SU-DHL-6 (cell line): ENCODE data around the gene HS3ST4.

Source experiments
- H2AFZ ChIP-seq: fragments of 200-600 bp; sonication (generic); 2 replicates; pipeline ENCODE4 v1.6.1; 2014; ENCODE audit warnings: low read depth, mild to moderate bottlenecking, moderate library complexity, mixed read lengths, antibody characterized with exemption, low read length; ENCODE audit not compliant: severe bottlenecking
- H3F3A ChIP-seq: fragments of 200-600 bp; shearing (Covaris generic); 2 replicates; pipeline ENCODE4 v1.6.0; 2016; ENCODE audit warnings: antibody characterized with exemption, mild to moderate bottlenecking; ENCODE audit not compliant: insufficient read depth
- H3K27ac ChIP-seq: fragments of 200-600 bp; sonication (generic); 2 replicates; pipeline ENCODE4 v1.5.1; 2016; ENCODE audit warnings: low read depth, mild to moderate bottlenecking, low read length, moderate library complexity, mixed read lengths
- H3K27me3 ChIP-seq: fragments of 200-600 bp; sonication (generic), shearing (Covaris generic); 2 replicates; pipeline ENCODE4 v1.6.0; 2014; ENCODE audit warnings: mild to moderate bottlenecking, low read length
- H3K36me3 ChIP-seq: fragments of 200-600 bp; sonication (generic); 2 replicates; pipeline ENCODE4 v1.6.1; 2014; ENCODE audit warnings: mild to moderate bottlenecking, low read length, mixed read lengths
- H3K4me2 ChIP-seq: fragments of 300-600, 200-600 bp; shearing (Covaris generic), sonication (generic); 2 replicates; pipeline ENCODE4 v1.6.0; 2014; ENCODE audit warnings: low read length, low read depth, mild to moderate bottlenecking; ENCODE audit not compliant: poor library complexity, severe bottlenecking
- H3K4me3 ChIP-seq: fragments of 200-600 bp; sonication (generic); 2 replicates; pipeline ENCODE4 v1.5.1; 2014; ENCODE audit warnings: antibody characterized with exemption, low read length, mild to moderate bottlenecking, mixed read lengths; ENCODE audit not compliant: insufficient read depth, poor library complexity, severe bottlenecking
- H3K79me2 ChIP-seq: fragments of 200-600 bp; sonication (generic); 2 replicates; pipeline ENCODE4 v1.6.1; 2014; ENCODE audit warnings: mild to moderate bottlenecking, low read length, moderate library complexity; ENCODE audit not compliant: insufficient read depth
- H3K9ac ChIP-seq: fragments of 200-600 bp; sonication (generic); 2 replicates; pipeline ENCODE4 v1.7.0; 2014; ENCODE audit warnings: mild to moderate bottlenecking, low read length
- H3K9me2 ChIP-seq: fragments of 200-600 bp; sonication (generic); replicated peaks from 2 replicates; pipeline ENCODE4 v1.6.1; 2014; ENCODE audit warnings: low read length; ENCODE audit not compliant: insufficient read depth
- H3K9me3 ChIP-seq: fragments of 200-600 bp; sonication (generic); 2 replicates; pipeline ENCODE4 v1.6.1; 2014; ENCODE audit warnings: low read length, mixed read lengths; ENCODE audit not compliant: insufficient read depth
- H4K20me1 ChIP-seq: fragments of 200-600 bp; sonication (generic); 2 replicates; pipeline ENCODE4 v1.6.1; 2014; ENCODE audit warnings: low read depth, mild to moderate bottlenecking, antibody characterized with exemption, low read length, moderate library complexity, mixed read lengths
- CTCF ChIP-seq: fragments of 200-600 bp; sonication (generic); IDR thresholded peaks from one replicate; pipeline ENCODE4 v1.5.1; 2017; ENCODE audit warnings: antibody characterized with exemption, mild to moderate bottlenecking, low read length, moderate library complexity; ENCODE audit not compliant: insufficient read depth, poor library complexity, severe bottlenecking
- EZH2phosphoT487 ChIP-seq: fragments of 200-600 bp; sonication (generic), shearing (Covaris generic); conservative IDR thresholded peaks from 2 replicates; pipeline ENCODE4 v1.6.1; 2018; ENCODE audit warnings: mild to moderate bottlenecking, antibody characterized with exemption, low read length, moderate library complexity, mixed read lengths

Gene HS3ST4

DNA sequence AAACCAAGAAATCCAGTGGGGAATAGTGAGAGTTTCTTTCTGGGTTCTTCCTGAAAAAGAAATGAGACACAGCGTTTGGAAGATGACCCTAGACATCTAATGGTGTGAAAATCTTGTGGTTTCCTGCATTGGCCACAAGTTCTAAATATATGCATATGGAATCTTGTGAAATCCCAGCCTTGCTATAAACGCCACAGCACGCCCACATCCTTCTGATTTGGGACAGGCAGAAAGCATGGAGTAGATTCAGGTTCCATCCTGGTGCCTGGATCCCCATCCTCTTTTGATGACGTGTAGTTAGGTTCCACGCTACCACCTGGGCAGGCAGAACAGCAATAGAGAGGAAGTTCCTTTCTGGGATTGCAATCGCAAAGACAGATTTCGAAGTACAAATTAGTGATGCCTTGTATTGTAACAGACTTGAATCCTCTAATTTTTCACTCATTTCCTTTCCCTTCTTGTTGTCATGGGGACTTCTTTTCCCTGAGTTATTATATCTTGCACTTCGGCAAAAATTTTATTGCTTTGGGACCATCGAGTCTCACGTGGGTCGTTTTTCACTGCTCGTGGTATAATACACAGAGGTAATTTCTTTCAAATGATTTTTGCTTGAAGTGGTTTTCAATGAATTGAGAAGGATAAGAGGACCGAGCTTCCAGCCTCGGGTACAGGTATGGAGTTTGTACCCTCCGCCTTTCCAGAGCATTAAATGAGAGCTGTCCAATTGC, 37.6 kb downstream of the HS3ST4 start:
- no peaks in the 10 kb centered on the region for H3K36me3 ChIP-seq
- H3F3A ChIP-seq = no peaks in the 10 kb centered on the region
- H3K9me2 ChIP-seq = no peaks in the 10 kb centered on the region
- no peak overlapping the region for H3K9ac ChIP-seq
- H3K27me3 ChIP-seq = no peaks in the 10 kb centered on the region
- TF ChIP-seq CTCF (no peak), EZH2phosphoT487 (no peak)
- H3K4me2 ChIP-seq = no peak overlapping the region
- H3K27ac ChIP-seq = no peak overlapping the region
- H4K20me1 ChIP-seq = no peaks in the 10 kb centered on the region
- no peak overlapping the region for H3K4me3 ChIP-seq
- H2AFZ ChIP-seq = no peak overlapping the region
- H3K9me3 ChIP-seq = no peaks in the 10 kb centered on the region
- H3K79me2 ChIP-seq = no peaks in the 10 kb centered on the region

- H3K9ac ChIP-seq = no peak overlapping the region
- no peaks in the 10 kb centered on the region for H3K9me3 ChIP-seq
- H3K27ac ChIP-seq = no peak overlapping the region
- no peaks in the 10 kb centered on the region for H3F3A ChIP-seq
- H3K79me2 ChIP-seq = no peaks in the 10 kb centered on the region
- H3K9me2 ChIP-seq = no peaks in the 10 kb centered on the region
- no peak overlapping the region for H3K4me3 ChIP-seq
- TF ChIP-seq CTCF = no peak
- TF ChIP-seq EZH2phosphoT487 = no peak
- no peak overlapping the region for H3K4me2 ChIP-seq
- H2AFZ ChIP-seq = no peak overlapping the region
- H4K20me1 ChIP-seq = no peaks in the 10 kb centered on the region
- no peaks in the 10 kb centered on the region for H3K27me3 ChIP-seq
- H3K36me3 ChIP-seq = no peaks in the 10 kb centered on the region
Observed at GRCh38 chr16:25730396-25730795, 38.6 kb downstream of the HS3ST4 start.

DNA sequence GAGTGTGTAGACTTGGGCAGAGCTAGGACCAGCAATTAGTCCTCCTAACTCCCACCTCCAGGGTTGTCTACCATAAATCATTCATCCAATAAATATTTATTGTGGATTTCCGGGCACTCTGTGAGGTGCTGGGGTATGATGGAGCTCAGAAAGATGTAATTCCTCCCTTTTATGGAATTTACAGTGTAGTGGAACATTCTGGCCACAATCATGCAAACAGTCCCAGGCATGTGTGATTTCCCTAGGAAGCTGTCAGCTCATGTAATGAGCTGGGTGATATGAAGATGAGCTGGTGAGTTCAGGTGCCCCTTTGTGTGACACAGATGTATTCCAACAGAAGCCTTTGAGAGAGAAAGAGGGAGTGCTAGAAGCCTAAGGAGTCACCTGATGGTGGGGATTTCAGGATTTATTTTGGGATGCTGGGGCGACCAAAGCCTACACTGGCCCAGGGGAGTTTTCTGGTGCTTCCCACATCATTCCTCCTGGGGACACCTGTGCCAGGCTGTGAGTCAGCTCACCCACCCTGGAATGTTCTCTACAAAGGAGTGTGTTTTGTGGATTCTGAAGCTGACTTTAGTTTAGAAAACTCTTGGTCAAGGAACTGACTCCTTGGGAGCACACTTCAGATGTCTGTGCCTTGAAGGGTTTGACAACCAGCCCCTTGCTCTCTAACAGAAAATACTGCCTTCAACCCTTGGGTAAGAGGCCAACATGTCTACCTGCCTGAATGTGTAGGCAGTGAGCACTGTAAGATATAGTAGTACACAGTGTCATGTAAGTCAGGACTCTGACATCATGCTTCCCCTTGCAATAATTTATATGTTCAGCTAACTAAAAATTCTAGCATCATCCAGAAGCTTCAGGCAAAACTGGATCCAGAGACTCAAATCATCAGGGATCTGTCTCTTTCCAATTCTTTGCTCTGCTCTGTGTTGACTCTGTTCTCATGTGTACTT, 42.9 kb downstream of the HS3ST4 start:
- Histone ChIP-seq H3K27ac (no peak overlapping the region), H3F3A (no peaks in the 10 kb centered on the region), H3K79me2 (no peaks in the 10 kb centered on the region), H3K27me3 (no peaks in the 10 kb centered on the region), H3K4me2 (no peak overlapping the region), H3K9ac (no peak overlapping the region), H3K36me3 (no peaks in the 10 kb centered on the region), H2AFZ (no peak overlapping the region), H4K20me1 (no peaks in the 10 kb centered on the region), H3K4me3 (no peak overlapping the region), H3K9me3 (no peaks in the 10 kb centered on the region), H3K9me2 (no peaks in the 10 kb centered on the region)
- no peak for TF ChIP-seq EZH2phosphoT487

DNA sequence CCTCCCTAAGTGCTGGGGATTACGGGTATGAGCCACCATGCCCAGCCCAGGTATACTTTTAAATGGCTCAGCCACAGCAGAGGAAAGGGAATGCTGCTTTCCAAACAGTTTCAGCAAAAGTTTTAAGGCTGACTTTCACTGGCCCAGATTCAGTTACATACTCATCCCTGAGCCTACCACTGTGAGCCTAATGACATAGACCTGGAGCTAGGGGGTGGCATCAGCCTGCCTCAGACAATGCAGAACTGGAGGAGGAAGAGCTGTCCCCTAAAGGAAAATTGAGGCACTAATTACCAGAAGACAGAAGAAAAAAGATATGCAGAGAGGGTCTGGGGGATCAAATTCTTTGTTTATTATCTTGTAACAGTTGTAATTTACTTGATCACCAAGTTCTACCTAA, 43.9 kb downstream of the HS3ST4 start:
- no peaks in the 10 kb centered on the region for H3K27me3 ChIP-seq
- H3K9me3 ChIP-seq = no peaks in the 10 kb centered on the region
- no peaks in the 10 kb centered on the region for H3K36me3 ChIP-seq
- H3K4me3 ChIP-seq = no peak overlapping the region
- no peak for TF ChIP-seq CTCF
- no peak for TF ChIP-seq EZH2phosphoT487
- H4K20me1 ChIP-seq = no peaks in the 10 kb centered on the region
- no peaks in the 10 kb centered on the region for H3F3A ChIP-seq
- H3K4me2 ChIP-seq = no peak overlapping the region
- no peak overlapping the region for H3K9ac ChIP-seq
- no peaks in the 10 kb centered on the region for H3K9me2 ChIP-seq
- H2AFZ ChIP-seq = no peak overlapping the region
- no peak overlapping the region for H3K27ac ChIP-seq
- no peaks in the 10 kb centered on the region for H3K79me2 ChIP-seq
